Esophagus mucosa (tissue), 1 donor: ENCODE data around the gene TXNDC9. TPM values are rescaled to one million over a fixed set of nuclear protein-coding genes. Genes with fewer than 3 reads are reported as not detected.
A peak's percentile ranks its signal among the peaks of the same experiment; 100 is the strongest.
"Not testable (repeated sequence)": the region's sequence is repeated elsewhere in the genome, so short reads cannot be mapped to it uniquely, and the experiment has no call there.

Experiments
- ATAC-seq: fragments of 200-7000 bp; cut with Tn5 transposase; one replicate; pipeline ENCODE4 v1.9.1; 2020
- total RNA-seq: library from RNA; stranded (reverse); gene quantifications from one replicate; pipeline ENCODE4 v1.2.4, GENCODE V29; 2023
- donor health status: DM: yes; HTN: yes; CAD: no.

Gene TXNDC9
- total RNA-seq, 1 donor from 2014 or later = 25.6 TPM

DNA sequence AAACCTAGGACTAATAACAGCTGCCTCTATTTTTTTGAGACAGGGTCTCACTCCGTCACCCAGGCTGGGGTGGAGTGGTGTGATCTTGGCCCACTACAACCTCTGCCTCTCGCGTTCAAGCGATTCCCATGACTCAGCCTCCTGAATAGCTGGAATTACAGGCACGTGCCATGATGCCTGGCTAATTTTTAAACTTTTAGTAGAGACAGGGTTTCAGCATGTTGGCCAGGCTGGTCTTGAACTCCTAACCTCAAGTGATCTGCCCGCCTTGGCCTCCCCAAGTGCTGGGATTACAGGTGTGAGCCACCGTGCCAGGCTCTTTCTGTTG lies 18.3 kb downstream of the TXNDC9 start:
- ATAC-seq = not testable (repeated sequence)

DNA sequence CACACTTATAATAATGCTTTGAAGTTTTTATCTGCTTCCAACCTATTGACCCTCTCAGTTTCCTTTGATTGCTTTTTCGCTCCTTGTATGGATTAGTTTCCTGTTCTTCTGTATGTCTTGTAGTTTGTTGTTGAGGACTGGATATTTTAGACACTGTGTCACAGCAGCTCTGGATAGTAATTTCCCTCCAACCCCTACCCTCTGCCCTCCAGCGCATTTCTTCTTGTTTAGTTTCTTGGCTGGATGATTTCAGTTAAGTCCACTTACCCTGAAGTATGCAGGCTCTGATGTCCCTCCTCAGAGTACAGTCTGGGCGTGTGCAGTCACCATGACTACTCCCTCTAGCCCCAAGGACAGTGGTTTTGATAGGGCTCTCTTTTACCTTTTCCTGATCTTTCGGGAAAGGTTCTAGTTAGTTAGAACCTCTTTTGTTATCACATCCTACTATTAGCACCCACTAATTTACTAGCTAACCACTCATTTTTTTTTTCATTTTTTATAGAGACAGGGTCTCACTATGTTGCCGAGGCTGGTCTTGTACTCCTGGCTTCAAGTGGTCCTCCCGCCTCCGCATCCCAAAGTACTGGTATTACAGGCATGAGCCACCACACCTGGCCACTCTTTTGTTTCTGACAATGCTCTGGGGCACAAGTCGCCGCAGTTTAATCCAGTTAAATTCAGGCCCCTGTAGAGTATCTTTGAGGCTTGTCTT lies 18.8 kb downstream of the TXNDC9 start:
- no peak for ATAC-seq

DNA sequence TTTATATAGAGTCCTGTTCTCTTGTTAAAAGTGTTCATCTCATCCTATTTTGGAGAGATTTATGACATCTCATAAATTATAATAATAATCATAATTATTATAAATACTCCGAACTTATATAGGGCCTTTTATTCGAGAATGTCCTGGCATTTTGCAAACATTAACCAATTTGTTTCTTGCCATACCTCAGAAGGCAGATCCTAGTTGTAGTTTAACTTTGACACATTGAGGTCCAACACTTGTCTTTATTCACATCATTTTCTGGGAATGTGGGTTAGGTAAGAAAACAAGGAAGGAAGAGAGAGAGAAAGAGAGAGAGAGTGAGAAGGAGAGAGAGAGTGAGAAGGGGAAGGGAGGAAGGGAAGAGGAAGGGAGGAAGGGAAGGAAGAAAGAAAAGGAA lies 35.0 kb downstream of the TXNDC9 start, which contains the start of gene LYG1:
LYG1 (minus strand) TSS at position 101 of the 400 bp plus-strand sequence. CDS start 5,527 bp downstream, outside the sequence.
- not testable (repeated sequence) for ATAC-seq

- no peak for ATAC-seq
These were observed 36.6 kb downstream of the TXNDC9 start for GRCh38 chr2:99299580-99299979.

- peak; percentile 56 for ATAC-seq
These were observed 38.1 kb downstream of the TXNDC9 start for GRCh38 chr2:99297994-99298393.

GRCh38 chr2:99285526-99285925 lies 50.6 kb downstream of the TXNDC9 start:
- ATAC-seq = no peak

GRCh38 chr2:99279969-99280695 lies 56.0 kb downstream of the TXNDC9 start:
- no peak for ATAC-seq

GRCh38 chr2:99278793-99279291 lies 57.3 kb downstream of the TXNDC9 start:
- peak; percentile 82 for ATAC-seq

- not testable (repeated sequence) for ATAC-seq
These were observed 57.9 kb downstream of the TXNDC9 start for GRCh38 chr2:99278195-99278765.

DNA sequence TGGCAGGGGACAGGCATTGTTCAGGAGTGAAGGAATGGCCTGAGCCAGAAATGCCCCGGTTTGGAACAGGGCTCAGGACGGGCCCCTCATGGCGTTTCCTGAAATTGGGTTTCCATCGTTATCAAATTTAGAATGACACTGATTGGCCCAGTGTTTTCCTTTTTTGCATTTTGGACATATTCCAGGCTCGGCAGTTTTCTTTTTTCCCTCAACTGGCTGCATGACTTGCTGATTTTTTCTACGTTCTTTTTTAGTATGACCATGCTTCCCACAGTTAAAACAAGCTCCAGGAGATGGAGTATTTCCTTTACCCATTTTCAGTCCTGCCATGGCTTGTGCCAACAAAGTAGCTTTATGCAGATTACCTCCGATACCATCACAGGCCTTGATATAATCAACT lies 60.3 kb downstream of the TXNDC9 start:
- no peak for ATAC-seq

Other genes starting within 250 kb of the TXNDC9 start
- 1.9 TPM for gene C2orf15, start 194.6 kb downstream of the TXNDC9 start, total RNA-seq
- 2.8 TPM for gene TSGA10, start 181.4 kb downstream of the TXNDC9 start, total RNA-seq
- 3.3 TPM for gene LIPT1, start 181.4 kb downstream of the TXNDC9 start, total RNA-seq
- gene MITD1, start 155.3 kb downstream of the TXNDC9 start, total RNA-seq = 19.0 TPM
- gene MRPL30, start 155.1 kb downstream of the TXNDC9 start, total RNA-seq = 25.7 TPM
- not detected for gene LYG2, start 80.7 kb downstream of the TXNDC9 start, total RNA-seq
- gene LYG1, start 35.1 kb downstream of the TXNDC9 start, total RNA-seq = 0.20 TPM
- 24.7 TPM for gene EIF5B, start 1.1 kb upstream of the TXNDC9 start, total RNA-seq
- 26.0 TPM for gene REV1, start 153.7 kb upstream of the TXNDC9 start, total RNA-seq